PC-9 (cell line): Measurements from ENCODE around the gene TOMM70. TPM values are rescaled to one million over a fixed set of nuclear protein-coding genes. Genes with fewer than 3 reads are reported as not detected.
A peak's percentile ranks its signal among the peaks of the same experiment; 100 is the strongest.

ENCODE experiments used
- BruUV-seq: library from RNA; stranded (reverse); fragments of 400-500 nt; replicated peaks from 2 replicates; lab custom pipeline; 2021; lab: Mats Ljungman, UMichigan
- CTCF ChIA-PET: fragments of 300-600 bp; sonication (Branson Sonifier 250); formaldehyde crosslinking; loops from one replicate; lab custom pipeline; 2022; ENCODE audit warnings: antibody characterized with exemption; lab: Charles Lee
- POLR2A ChIA-PET: fragments of 300-600 bp; sonication (Branson Sonifier 250); formaldehyde crosslinking; loops from one replicate; lab custom pipeline; 2022; ENCODE audit warnings: antibody characterized with exemption; ENCODE audit not compliant: unreplicated experiment; lab: Charles Lee
- DNase-seq, 2 experiments: peaks; one replicate each; pipeline versions ENCODE4 v3.0.0 to v3.0.0-alpha.2; 2015 to 2022; ENCODE audit warnings: mixed read lengths in 1 of 2
- H2AFZ ChIP-seq: fragments of 200-600 bp; sonication (generic); 2 replicates; pipeline ENCODE4 v1.8.1; 2017; ENCODE audit warnings: antibody characterized with exemption
- H3F3A ChIP-seq: fragments of 200-600 bp; sonication (generic); 2 replicates; pipeline ENCODE4 v1.8.1; 2017; ENCODE audit warnings: antibody characterized with exemption, mild to moderate bottlenecking, low read depth; ENCODE audit not compliant: insufficient read depth
- H3K27ac ChIP-seq: fragments of 200-600 bp; sonication (generic); 2 replicates; pipeline ENCODE4 v1.6.1; 2016; ENCODE audit warnings: mixed run types
- H3K27me3 ChIP-seq: fragments of 200-600 bp; sonication (generic); 2 replicates; pipeline ENCODE4 v1.6.1; 2016; ENCODE audit warnings: low read depth, mixed run types; ENCODE audit not compliant: insufficient read depth
- H3K36me3 ChIP-seq: fragments of 200-600 bp; sonication (generic); 2 replicates; pipeline ENCODE4 v1.6.1; 2016; ENCODE audit warnings: low read depth, mixed run types
- H3K4me1 ChIP-seq: fragments of 200-600 bp; sonication (generic); replicated peaks from 2 replicates; pipeline ENCODE4 v1.6.1; 2016; ENCODE audit warnings: mixed run types; ENCODE audit not compliant: insufficient read depth
- H3K4me2 ChIP-seq: fragments of 200-600 bp; sonication (generic); 2 replicates; pipeline ENCODE4 v1.6.1; 2017; ENCODE audit warnings: mixed run types
- H3K4me3 ChIP-seq: fragments of 200-600 bp; sonication (generic); 2 replicates; pipeline ENCODE4 v1.6.1; 2016; ENCODE audit warnings: mixed run types
- H3K79me2 ChIP-seq: fragments of 200-600 bp; sonication (generic); 2 replicates; pipeline ENCODE4 v1.6.1; 2017; ENCODE audit warnings: low read depth, mixed run types
- H3K9me2 ChIP-seq: fragments of 200-600 bp; sonication (generic); 2 replicates; pipeline ENCODE4 v1.8.1; 2017; ENCODE audit warnings: mild to moderate bottlenecking; ENCODE audit not compliant: insufficient read depth
- H3K9me3 ChIP-seq: fragments of 200-600 bp; sonication (generic); 2 replicates; pipeline ENCODE4 v1.8.1; 2016; ENCODE audit warnings: low read depth; ENCODE audit not compliant: insufficient read depth
- H4K20me1 ChIP-seq: fragments of 200-600 bp; sonication (generic); 2 replicates; pipeline ENCODE4 v1.8.1; 2017; ENCODE audit not compliant: insufficient read depth
- CTCF ChIP-seq: fragments of 200-600 bp; sonication (generic); conservative IDR thresholded peaks from 2 replicates; pipeline ENCODE4 v1.6.1; 2017; ENCODE audit warnings: mixed run types, antibody characterized with exemption, mild to moderate bottlenecking, moderate library complexity
- EZH2 ChIP-seq: fragments of 200-600 bp; sonication (generic); IDR thresholded peaks from 2 replicates; pipeline ENCODE4 v1.8.0; 2017; ENCODE audit warnings: antibody characterized with exemption, low read depth
- intact Hi-C: fragments of 100-400 bp; cut with micrococcal nuclease; formaldehyde crosslinking; loops from one replicate; pipeline ENCODE4 v1.10.0; 2022; ENCODE audit not compliant: unreplicated experiment
- total RNA-seq: library from RNA; stranded (reverse); gene quantifications from 2 replicates; pipeline ENCODE4 v1.2.3, GENCODE V29; 2021

The TOMM70 gene
- total RNA-seq, 1 experiment from 2014 or later = 65.2 TPM

GRCh38 chr3:100317912-100318311 lies 83.0 kb downstream of the TOMM70 start:
- CTCF ChIA-PET = interaction anchor here (0.6 kb wide), 1 partner anchor 333 kb away, joined by 3 read pairs; no protein-coding TSS in a partner anchor
- intact Hi-C loops = loop anchor here (2.0 to 10.0 kb wide), 4 partner anchors 273 to 879 kb away; no protein-coding TSS in a partner anchor

DNA sequence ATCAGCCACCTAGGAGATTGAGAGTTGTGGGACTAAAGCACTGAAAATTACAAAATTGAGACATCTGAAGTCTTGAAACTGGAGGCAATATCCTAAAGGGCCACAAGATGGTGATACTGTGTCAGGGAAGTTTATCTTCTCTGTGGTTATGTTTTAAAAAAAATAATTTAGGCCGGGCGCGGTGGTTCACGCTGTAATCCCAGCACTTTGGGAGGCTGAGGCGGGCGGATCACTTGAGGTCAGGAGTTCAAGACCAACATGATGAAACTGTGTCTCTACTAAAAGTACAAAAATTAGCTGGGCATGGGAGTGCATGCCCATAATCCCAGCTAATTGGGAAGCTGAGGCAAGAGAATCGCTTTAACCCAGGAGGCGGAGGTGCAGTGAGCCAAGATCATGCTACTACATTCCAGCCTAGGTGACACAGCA lies 84.2 kb downstream of the TOMM70 start:
- intact Hi-C loops = loop anchor here (1.0 to 10.0 kb wide), 5 partner anchors 274 to 881 kb away; no protein-coding TSS in a partner anchor
- Histone ChIP-seq H2AFZ (no peak overlapping the region), H3K4me3 (no peak overlapping the region), H3K9me3 (no peaks in the 10 kb centered on the region), H4K20me1 (0 out of 2 replicates have a peak, but pooled peaks cover 3% of the 10 kb centered on the region), H3K4me1 (no peaks in the 10 kb centered on the region), H3K9me2 (no peaks in the 10 kb centered on the region), H3K4me2 (no peak overlapping the region), H3K79me2 (no peaks in the 10 kb centered on the region), H3K27me3 (no peaks in the 10 kb centered on the region), H3F3A (peaks cover 20% of the 10 kb centered on the region), H3K27ac (no peak overlapping the region), H3K36me3 (peaks cover 33% of the 10 kb centered on the region; the same call in 1 of the 2 replicates)
- POLR2A ChIA-PET = no interaction called here
- CTCF ChIA-PET = interaction anchor here (0.5 to 0.9 kb wide), 4 partner anchors 17 to 1372 kb away, joined by 3 to 9 read pairs (median 4); no protein-coding TSS in a partner anchor
- BruUV-seq = no TSS peak
- peak; percentile 33 to 59 for DNase-seq
- peak; percentile 93 for TF ChIP-seq CTCF
- no peak for TF ChIP-seq EZH2

More at GRCh38 chr3:100317912-100318311, 83.0 kb downstream of the TOMM70 start:
- H3K9me3 ChIP-seq = no peaks in the 10 kb centered on the region
- no peak overlapping the region for H3K4me2 ChIP-seq
- POLR2A ChIA-PET = interaction anchor here (0.6 kb wide), 1 partner anchor 815 kb away, joined by 3 read pairs; no protein-coding TSS in a partner anchor
- no peak for TF ChIP-seq CTCF
- TF ChIP-seq EZH2 = no peak
- no peak overlapping the region for H2AFZ ChIP-seq
- no peak overlapping the region for H3K27ac ChIP-seq
- BruUV-seq = no TSS peak
- H3K36me3 ChIP-seq = peaks cover 42% of the 10 kb centered on the region
- no peaks in the 10 kb centered on the region for H3K4me1 ChIP-seq
- no peak overlapping the region for H3K4me3 ChIP-seq
- H3K79me2 ChIP-seq = no peaks in the 10 kb centered on the region
- no peaks in the 10 kb centered on the region for H3K9me2 ChIP-seq
- H4K20me1 ChIP-seq = 0 out of 2 replicates have a peak, but pooled peaks cover 3% of the 10 kb centered on the region
- DNase-seq = no peak
- H3F3A ChIP-seq = peaks cover 20% of the 10 kb centered on the region
- no peaks in the 10 kb centered on the region for H3K27me3 ChIP-seq

Other genes starting within 250 kb of the TOMM70 start
- gene TBC1D23, start 140.1 kb downstream of the TOMM70 start, total RNA-seq = 68.0 and 68.7 TPM in 2 replicates
- gene NIT2, start 66.3 kb downstream of the TOMM70 start, total RNA-seq = 91.0 and 115 TPM in 2 replicates
- gene LNP1, start 450 bp upstream of the TOMM70 start, total RNA-seq = 4.8 TPM in 2 replicates
- 21.6 and 31.1 TPM in 2 replicates for gene TMEM45A, start 91.5 kb upstream of the TOMM70 start, total RNA-seq
- not detected in 2 replicates for gene ADGRG7, start 208.5 kb upstream of the TOMM70 start, total RNA-seq